GM12875 (cell line): ENCODE measurements around the gene SOX5.

ENCODE experiments used
- H3K4me3 ChIP-seq: one replicate; pipeline ENCODE4 v1.5.1; 2011; ENCODE audit warnings: low read depth, low read length, control low read depth
- CTCF ChIP-seq: IDR thresholded peaks from 2 replicates; pipeline ENCODE4 v1.5.1; 2011; ENCODE audit warnings: low read depth, mild to moderate bottlenecking, control low read depth, inconsistent platforms, low read length, moderate library complexity, borderline replicate concordance; ENCODE audit not compliant: insufficient read depth

Gene SOX5

GRCh38 chr12:23893611-23894010, 55.9 kb downstream of the SOX5 start:
- no peak overlapping the region for H3K4me3 ChIP-seq
- TF ChIP-seq CTCF = no peak

- no peak for TF ChIP-seq CTCF
Measured at GRCh38 chr12:23891115-23891514, 58.4 kb downstream of the SOX5 start.

GRCh38 chr12:23889069-23889440, 60.4 kb downstream of the SOX5 start:
- TF ChIP-seq CTCF = no peak
- H3K4me3 ChIP-seq = no peak overlapping the region

More at GRCh38 chr12:23891115-23891514, 58.4 kb downstream of the SOX5 start:
- no peak overlapping the region for H3K4me3 ChIP-seq

GRCh38 chr12:23888396-23889068, 60.9 kb downstream of the SOX5 start:
- no peak overlapping the region for H3K4me3 ChIP-seq
- no peak for TF ChIP-seq CTCF

GRCh38 chr12:23887055-23887835, 62.2 kb downstream of the SOX5 start:
- no peak for TF ChIP-seq CTCF
- H3K4me3 ChIP-seq = no peak overlapping the region

GRCh38 chr12:23885394-23885793, 64.1 kb downstream of the SOX5 start:
- H3K4me3 ChIP-seq = no peak overlapping the region
- TF ChIP-seq CTCF = no peak

- no peak overlapping the region for H3K4me3 ChIP-seq
- TF ChIP-seq CTCF = no peak
Measured at GRCh38 chr12:23884909-23885308, 64.6 kb downstream of the SOX5 start.
